GM18526 (cell line): ENCODE measurements around the gene SLC25A29.

Experiments used
- POLR2A ChIP-seq: IDR thresholded peaks from 3 replicates; pipeline ENCODE4 v1.6.1; 2011; ENCODE audit not compliant: insufficient read length; ENCODE audit errors: extremely low read depth

SLC25A29 gene

GRCh38 chr14:100306101-100306997 lies at the start of gene SLC25A29:
Gene SLC25A29 (minus strand): TSS chr14:100306444. CDS start chr14:100306232, 212 bp downstream.
- no peak for TF ChIP-seq POLR2A

- no peak for TF ChIP-seq POLR2A
Observed at GRCh38 chr14:100350986-100351385, 44.7 kb upstream of the SLC25A29 start.

- TF ChIP-seq POLR2A: no peak
Observed at GRCh38 chr14:100350276-100350926, 44.2 kb upstream of the SLC25A29 start.

- no peak for TF ChIP-seq POLR2A
Observed at GRCh38 chr14:100348784-100349685, 42.8 kb upstream of the SLC25A29 start.

- TF ChIP-seq POLR2A: no peak
Observed at GRCh38 chr14:100348253-100348729, 42.0 kb upstream of the SLC25A29 start.

GRCh38 chr14:100346306-100347091 lies 40.3 kb upstream of the SLC25A29 start:
- TF ChIP-seq POLR2A: no peak

GRCh38 chr14:100345711-100346110 lies 39.5 kb upstream of the SLC25A29 start:
- no peak for TF ChIP-seq POLR2A

- no peak for TF ChIP-seq POLR2A
Observed at GRCh38 chr14:100342195-100342594, 36.0 kb upstream of the SLC25A29 start.

GRCh38 chr14:100341301-100342031 lies 35.2 kb upstream of the SLC25A29 start:
- no peak for TF ChIP-seq POLR2A

- TF ChIP-seq POLR2A: no peak
Observed at GRCh38 chr14:100340423-100340813, 34.2 kb upstream of the SLC25A29 start.

- TF ChIP-seq POLR2A: no peak
Observed at GRCh38 chr14:100339766-100340422, 33.6 kb upstream of the SLC25A29 start.

GRCh38 chr14:100336618-100337530 lies 30.6 kb upstream of the SLC25A29 start:
- TF ChIP-seq POLR2A: no peak

GRCh38 chr14:100334904-100335303 lies 28.7 kb upstream of the SLC25A29 start:
- no peak for TF ChIP-seq POLR2A

- no peak for TF ChIP-seq POLR2A
Observed at GRCh38 chr14:100333827-100334226, 27.6 kb upstream of the SLC25A29 start.
